ENCODE measurements around the gene TAF11L13.

The TAF11L13 gene

DNA sequence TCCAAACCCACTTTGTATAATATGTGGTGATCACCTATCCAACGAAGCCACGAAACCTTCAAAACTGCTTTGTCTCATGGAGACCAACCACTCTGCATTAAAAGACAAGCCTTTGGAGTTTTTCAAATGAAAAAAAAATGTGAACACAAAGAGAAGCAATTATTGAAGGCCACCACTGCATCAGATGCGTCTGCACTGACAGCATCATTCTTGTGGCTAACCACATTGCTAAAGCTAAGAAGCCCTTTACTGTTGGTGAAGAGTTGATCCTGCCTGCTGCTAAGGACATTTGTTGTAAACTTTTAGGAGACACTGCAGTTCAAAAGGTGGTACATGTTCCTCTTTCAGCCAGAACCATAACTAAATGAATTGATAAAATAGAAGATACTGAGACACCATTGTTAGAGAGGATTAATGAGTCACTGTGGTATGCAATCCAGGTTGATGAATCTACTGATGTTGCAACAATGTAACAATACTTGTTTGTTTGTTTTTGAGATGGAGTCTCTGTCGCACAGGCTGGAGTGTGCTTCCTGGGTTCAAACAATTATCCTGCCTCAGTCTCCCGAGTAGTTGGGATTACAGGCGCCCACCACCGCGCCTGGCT, 47.8 kb downstream of the TAF11L13 start:
- DNase-seq (ENCODE audit: low read depth): no peak

DNA sequence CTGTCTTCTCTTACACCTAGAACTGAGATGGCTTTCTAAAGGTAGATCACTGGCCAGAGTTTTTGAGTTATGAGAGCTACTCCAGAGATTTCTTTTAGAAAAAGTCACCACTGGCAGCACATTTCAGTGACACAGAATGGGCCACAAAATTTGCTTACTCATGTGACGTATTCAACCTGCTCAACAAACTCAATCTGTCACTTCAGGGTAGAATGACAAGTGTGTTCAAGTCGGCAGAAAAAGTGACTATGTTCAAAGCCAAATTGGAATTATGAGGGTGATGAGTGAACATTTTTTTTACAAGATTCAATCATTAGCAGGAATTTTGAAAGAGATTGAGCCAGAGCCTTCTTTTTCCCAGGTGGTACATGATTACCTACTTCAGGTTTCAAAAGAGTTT, 48.8 kb downstream of the TAF11L13 start:
- no peak for DNase-seq (ENCODE audit: low read depth)

All from activated T-helper 1 cell treated with Interleukin-2 at 50 U/mL for 16 hours (primary cell).